Endothelial cell (in vitro differentiated cells): ENCODE data around the gene KLHL35. TPM values are rescaled to one million over a fixed set of nuclear protein-coding genes. Genes with fewer than 3 reads are reported as not detected.

ENCODE experiments used
- DNase-seq: peaks from one replicate; pipeline ENCODE4 v3.0.0; 2021; ENCODE audit warnings: low spot score
- H3K27ac Mint-ChIP-seq: one replicate; pipeline ENCODE4 v1.8.0; 2021; ENCODE audit warnings: mixed read lengths, inconsistent platforms; ENCODE audit not compliant: unreplicated experiment
- H3K27me3 Mint-ChIP-seq: one replicate; pipeline ENCODE4 v1.8.0; 2021; ENCODE audit warnings: mild to moderate bottlenecking, moderate library complexity, mixed read lengths, inconsistent platforms; ENCODE audit not compliant: unreplicated experiment
- H3K36me3 Mint-ChIP-seq: one replicate; pipeline ENCODE4 v1.8.0; 2021; ENCODE audit warnings: mild to moderate bottlenecking, low read depth, mixed read lengths, inconsistent platforms; ENCODE audit not compliant: unreplicated experiment
- H3K4me1 Mint-ChIP-seq: one replicate; pipeline ENCODE4 v1.8.0; 2021; ENCODE audit warnings: mild to moderate bottlenecking, mixed read lengths, inconsistent platforms; ENCODE audit not compliant: unreplicated experiment
- H3K4me3 Mint-ChIP-seq: one replicate; pipeline ENCODE4 v1.8.0; 2021; ENCODE audit warnings: mild to moderate bottlenecking, mixed read lengths, inconsistent platforms; ENCODE audit not compliant: unreplicated experiment
- H3K9me3 Mint-ChIP-seq: one replicate; pipeline ENCODE4 v1.8.0; 2021; ENCODE audit warnings: mixed read lengths, inconsistent platforms; ENCODE audit not compliant: unreplicated experiment
- CTCF ChIP-seq: fragments of 200-600 bp; sonication (generic); IDR thresholded peaks from one replicate; pipeline ENCODE4 v1.5.0; 2021; ENCODE audit warnings: antibody characterized with exemption; ENCODE audit not compliant: unreplicated experiment
- total RNA-seq: library from RNA; stranded (reverse); fragmentation: NEBNext Ultra II Directional; extraction: Animal tissue kit (Norgen Biotek cat#: 25700); gene quantifications from one replicate; pipeline ENCODE4 v1.2.1, GENCODE V29; 2021; ENCODE audit not compliant: unreplicated experiment

The KLHL35 gene
- total RNA-seq, 1 donor from 2014 or later = 2.8 TPM

GRCh38 chr11:75428989-75429640 is 3.9 kb downstream of the KLHL35 start:
- peak overlapping the region; percentile 87 for H3K27ac Mint-ChIP-seq

GRCh38 chr11:75428281-75428724 is 4.7 kb downstream of the KLHL35 start:
- Mint-ChIP-seq H3K27ac (no peak overlapping the region), H3K4me1 (peaks cover 32% of the 10 kb centered on the region), H3K36me3 (peaks cover 28% of the 10 kb centered on the region), H3K27me3 (peaks cover 34% of the 10 kb centered on the region), H3K9me3 (no peaks in the 10 kb centered on the region), H3K4me3 (no peak overlapping the region)
- DNase-seq = no peak
- TF ChIP-seq CTCF = no peak

More at GRCh38 chr11:75428989-75429640, 3.9 kb downstream of the KLHL35 start:
- Mint-ChIP-seq H3K9me3 (no peaks in the 10 kb centered on the region), H3K4me3 (peak overlapping the region; percentile 88), H3K4me1 (peaks cover 37% of the 10 kb centered on the region), H3K27me3 (peaks cover 36% of the 10 kb centered on the region), H3K36me3 (peaks cover 33% of the 10 kb centered on the region)
- no peak for DNase-seq
- TF ChIP-seq CTCF = no peak

- no peak for DNase-seq
- H3K27me3 Mint-ChIP-seq = peaks cover 31% of the 10 kb centered on the region
- H3K27ac Mint-ChIP-seq = no peak overlapping the region
- no peak for TF ChIP-seq CTCF
- H3K9me3 Mint-ChIP-seq = no peaks in the 10 kb centered on the region
- no peak overlapping the region for H3K4me3 Mint-ChIP-seq
- peaks cover 24% of the 10 kb centered on the region for H3K36me3 Mint-ChIP-seq
- H3K4me1 Mint-ChIP-seq = peaks cover 23% of the 10 kb centered on the region
These were observed 5.8 kb downstream of the KLHL35 start for GRCh38 chr11:75427181-75427580.

- H3K4me1 Mint-ChIP-seq = peaks cover 21% of the 10 kb centered on the region
- H3K36me3 Mint-ChIP-seq = peaks cover 28% of the 10 kb centered on the region
- no peak overlapping the region for H3K4me3 Mint-ChIP-seq
- no peak for TF ChIP-seq CTCF
- no peak overlapping the region for H3K27ac Mint-ChIP-seq
- H3K9me3 Mint-ChIP-seq = no peaks in the 10 kb centered on the region
- DNase-seq = no peak
- peaks cover 26% of the 10 kb centered on the region for H3K27me3 Mint-ChIP-seq
These were observed 6.3 kb downstream of the KLHL35 start for GRCh38 chr11:75426720-75427086.

- Mint-ChIP-seq H3K4me3 (no peak overlapping the region), H3K27ac (no peak overlapping the region), H3K27me3 (peaks cover 14% of the 10 kb centered on the region), H3K9me3 (no peaks in the 10 kb centered on the region), H3K36me3 (peaks cover 24% of the 10 kb centered on the region), H3K4me1 (peaks cover 12% of the 10 kb centered on the region)
- TF ChIP-seq CTCF = peak; percentile 18
- peak; percentile 66 for DNase-seq
These were observed 7.6 kb downstream of the KLHL35 start for GRCh38 chr11:75425422-75425821.
